HG03108 (cell line): ENCODE results near the gene AGGF1.
"Not testable (repeated sequence)": the region's sequence is repeated elsewhere in the genome, so short reads cannot be mapped to it uniquely, and the experiment has no call there.

ENCODE experiments used
- ATAC-seq: cut with Tn5 transposase; IDR thresholded peaks from one replicate; pipeline ENCODE4 v1.9.1; 2021; ENCODE audit warnings: moderate library complexity; ENCODE audit not compliant: unreplicated experiment

The AGGF1 gene

GRCh38 chr5:77022511-77023417, 7.4 kb upstream of the AGGF1 start:
- no peak for ATAC-seq

GRCh38 chr5:77024490-77024889, 5.7 kb upstream of the AGGF1 start:
- no peak for ATAC-seq

DNA sequence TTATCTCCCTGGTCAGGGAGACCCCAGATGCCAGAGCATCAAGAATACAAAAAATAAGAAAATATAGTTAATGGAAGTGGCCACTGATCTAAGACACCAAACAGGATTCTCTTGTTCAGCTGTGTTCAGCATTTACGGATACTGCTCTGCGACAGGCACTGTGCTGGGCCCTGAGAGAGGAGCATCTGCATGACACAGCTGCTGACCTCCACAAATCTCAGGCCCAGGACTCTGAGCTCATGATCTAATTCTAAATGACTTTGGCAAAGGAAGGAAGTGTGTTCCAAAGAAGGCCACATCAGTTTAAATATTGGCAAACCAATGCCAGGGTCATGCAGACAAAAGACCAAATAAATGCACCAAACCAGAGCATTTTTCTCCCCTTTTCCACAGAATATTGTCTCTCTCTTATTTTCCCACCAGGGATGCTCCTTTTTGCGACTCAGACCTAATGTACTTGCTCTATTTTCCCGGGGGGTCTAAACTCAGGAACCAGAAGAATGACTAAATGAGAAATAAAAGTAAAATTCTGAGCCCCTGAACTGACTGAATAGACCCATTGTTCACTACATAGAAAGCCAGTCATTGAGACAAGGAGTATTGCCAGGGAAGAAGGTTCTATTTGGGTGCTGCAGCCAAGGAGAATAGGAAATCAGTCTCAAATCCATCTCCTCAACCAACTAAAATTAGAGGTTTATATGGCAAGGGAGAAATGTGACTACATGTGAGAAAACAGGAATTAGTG, 1.4 kb upstream of the AGGF1 start:
- no peak for ATAC-seq

DNA sequence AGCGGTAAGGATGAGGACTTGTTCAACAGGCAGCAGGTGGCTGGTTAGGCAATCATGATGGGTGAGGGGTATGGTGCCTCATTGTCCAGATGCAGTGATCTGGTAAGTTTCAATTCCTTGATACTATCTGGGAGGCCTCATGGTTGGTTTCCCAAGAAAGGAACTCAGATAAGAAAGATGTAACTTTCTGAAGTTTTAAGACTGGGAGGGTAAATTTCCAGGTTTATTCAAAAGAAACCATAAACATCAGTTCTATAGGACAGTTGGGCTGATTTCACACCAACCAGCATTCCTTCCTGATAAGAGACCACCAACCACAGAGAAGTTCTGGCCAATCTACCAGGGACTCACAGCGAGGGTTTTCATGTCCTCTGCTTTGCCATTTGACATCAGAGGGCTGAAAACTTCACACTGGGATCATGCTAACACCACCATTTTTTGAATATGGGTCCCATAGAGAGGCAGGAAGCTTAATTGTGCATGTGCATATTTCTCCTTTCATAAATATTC, 773 bp upstream of the AGGF1 start:
- ATAC-seq, result no peak

DNA sequence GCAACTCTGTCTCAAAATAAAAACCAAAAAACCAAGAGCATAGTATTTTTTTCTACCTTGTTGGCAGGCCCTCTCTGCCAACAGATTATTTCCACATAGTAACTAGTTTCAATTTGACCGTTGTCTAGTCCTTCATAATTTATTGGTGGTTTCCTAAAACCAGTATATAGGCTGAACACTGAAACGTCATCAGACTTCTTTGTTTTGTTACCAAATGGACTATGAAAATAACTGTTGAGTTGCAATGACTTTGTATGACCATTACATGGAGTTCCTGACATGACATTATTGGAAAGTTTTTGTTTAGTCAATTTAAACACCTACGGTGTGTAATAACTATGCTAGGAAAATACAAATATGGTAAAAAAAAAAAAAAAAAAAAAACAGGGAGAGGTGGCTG, 1.7 kb downstream of the AGGF1 start:
- no peak for ATAC-seq

GRCh38 chr5:77032635-77033034, 2.4 kb downstream of the AGGF1 start:
- no peak for ATAC-seq

GRCh38 chr5:77033338-77033737, 3.1 kb downstream of the AGGF1 start:
- ATAC-seq, result no peak

- no peak for ATAC-seq
Observed at GRCh38 chr5:77035950-77036349, 5.7 kb downstream of the AGGF1 start.

GRCh38 chr5:77046416-77047073, 16.3 kb downstream of the AGGF1 start:
- no peak for ATAC-seq

DNA sequence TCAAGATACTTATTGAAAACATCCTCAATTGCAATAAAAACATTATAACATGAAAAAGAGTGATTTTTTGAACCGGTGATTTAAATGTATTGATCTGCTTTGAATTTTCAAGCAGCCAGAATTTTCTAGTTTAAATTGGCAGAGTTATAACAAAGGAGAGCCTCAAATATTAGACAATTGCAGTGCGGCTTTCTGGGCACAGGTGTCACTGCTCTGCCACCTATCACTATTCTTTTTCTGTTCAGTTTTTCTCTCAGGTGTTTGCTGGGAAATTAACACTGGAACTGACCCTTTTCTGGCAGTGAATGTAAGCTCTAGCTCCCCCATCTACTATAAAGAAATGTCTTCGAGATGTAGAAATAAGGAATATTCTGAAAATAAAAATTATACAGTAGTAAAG, 33.8 kb downstream of the AGGF1 start:
- ATAC-seq, result no peak

DNA sequence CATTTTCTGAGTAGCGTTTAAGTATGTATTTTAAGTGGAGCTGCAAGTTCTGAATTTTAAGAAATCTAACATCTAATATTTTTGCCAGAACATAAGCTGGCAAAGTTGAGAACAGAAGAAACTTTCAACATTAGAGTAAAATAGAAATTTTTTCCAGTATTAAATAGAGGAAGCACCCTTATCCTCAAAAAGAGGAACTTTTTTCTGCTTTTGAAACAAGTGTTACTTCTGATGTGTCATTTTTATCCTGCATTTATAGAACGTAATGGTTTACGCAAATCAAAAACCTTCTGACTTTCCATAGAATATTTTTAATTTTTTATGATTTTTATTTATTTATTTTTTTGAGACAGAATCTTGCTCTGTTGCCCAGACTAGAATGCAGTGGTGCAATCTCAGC, 35.1 kb downstream of the AGGF1 start:
- ATAC-seq, result no peak

- peak; percentile 30 for ATAC-seq
Observed at GRCh38 chr5:77066184-77066583, 36.0 kb downstream of the AGGF1 start.

DNA sequence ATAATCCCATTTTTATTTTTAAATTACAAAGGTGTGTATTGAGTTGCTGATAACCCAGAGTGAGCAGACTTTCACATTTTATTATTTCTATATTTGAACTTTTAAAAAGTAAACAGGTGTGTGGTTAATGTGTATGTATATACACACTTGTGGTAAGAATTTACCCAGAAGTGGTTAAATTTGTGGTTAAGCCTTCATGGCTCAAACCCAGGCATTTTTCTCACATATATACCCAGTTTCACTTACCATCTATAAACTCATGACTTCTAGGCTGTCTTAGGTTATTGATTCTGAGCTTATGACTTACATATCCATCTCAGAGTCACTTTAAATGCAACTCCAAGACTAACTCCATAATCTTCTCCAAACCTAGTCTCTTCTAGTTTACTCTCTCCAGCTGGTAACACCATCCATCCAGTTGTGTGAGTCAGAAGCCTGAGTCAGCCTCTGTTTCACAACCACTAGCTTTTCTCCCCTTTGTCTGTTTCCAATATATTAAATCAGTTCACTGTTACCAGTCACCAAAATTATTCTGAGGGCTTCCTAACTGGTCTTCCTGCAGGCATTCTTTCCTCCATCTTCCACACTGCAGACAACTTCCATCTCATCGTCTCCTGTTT, 36.7 kb downstream of the AGGF1 start:
- ATAC-seq, result peak; percentile 57

GRCh38 chr5:77073667-77074066, 43.5 kb downstream of the AGGF1 start:
- ATAC-seq, result no peak

GRCh38 chr5:77074745-77075144, 44.5 kb downstream of the AGGF1 start:
- no peak for ATAC-seq

- ATAC-seq, result peak; percentile 79
Observed at GRCh38 chr5:77076961-77077828, 47.0 kb downstream of the AGGF1 start.

DNA sequence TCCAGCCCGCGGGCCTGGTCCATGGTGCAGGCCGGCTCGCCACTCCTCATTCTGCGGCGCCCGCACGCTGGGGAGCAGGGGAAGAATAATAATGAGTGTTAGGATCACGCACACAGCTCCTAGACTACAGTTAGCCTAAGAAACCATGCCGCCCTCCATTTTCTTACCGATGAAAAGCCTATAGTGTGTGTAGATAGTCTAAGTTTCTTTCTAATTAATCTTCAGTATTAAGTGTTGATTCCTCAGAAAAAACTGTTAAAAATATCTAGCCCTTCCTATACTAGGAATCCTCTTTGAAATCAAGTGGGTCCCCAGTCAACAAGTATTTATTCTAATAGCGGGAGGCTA, 47.6 kb downstream of the AGGF1 start:
- no peak for ATAC-seq

DNA sequence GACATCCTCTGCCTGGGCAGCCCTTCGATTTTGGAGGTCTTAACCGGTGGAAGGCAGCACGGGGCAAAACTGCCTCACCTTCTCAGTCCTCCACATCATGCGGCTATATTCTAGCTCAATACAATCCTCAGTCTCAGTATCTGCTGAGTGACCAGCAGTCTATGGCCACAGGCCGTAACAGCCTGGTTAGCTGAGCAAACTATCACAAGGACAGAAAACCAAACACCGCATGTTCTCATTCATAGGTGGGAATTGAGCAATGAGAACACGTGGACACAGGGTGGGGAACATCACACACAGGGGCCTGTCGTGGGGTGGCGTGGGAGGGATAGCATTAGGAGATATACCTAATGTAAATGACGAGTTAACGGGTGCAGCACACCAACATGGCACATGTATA, 50.3 kb downstream of the AGGF1 start:
- ATAC-seq, result not testable (repeated sequence)

GRCh38 chr5:77080905-77081304, 50.7 kb downstream of the AGGF1 start:
- no peak for ATAC-seq

GRCh38 chr5:77082280-77082679, 52.1 kb downstream of the AGGF1 start:
- ATAC-seq, result no peak
